Large intestine (tissue), 3 donors: ENCODE measurements around the gene SPACDR. TPM values are rescaled to one million over a fixed set of nuclear protein-coding genes. Genes with fewer than 3 reads are reported as not detected.

Experiments
- DNase-seq, 2 donors: peaks; one replicate each; pipeline versions ENCODE4 v3.0.0 to v3.0.0-alpha.2; 2013
- H3K27ac ChIP-seq: one replicate; pipeline ENCODE4 v1.5.1; 2013; ENCODE audit warnings: low read length
- H3K27me3 ChIP-seq: 2 replicates; pipeline ENCODE4 v1.6.1; 2013; ENCODE audit warnings: low read length; ENCODE audit not compliant: control insufficient read depth, insufficient read depth
- H3K36me3 ChIP-seq: 2 replicates; pipeline ENCODE4 v1.6.1; 2013; ENCODE audit warnings: low read length; ENCODE audit not compliant: control insufficient read depth, insufficient read depth
- H3K4me1 ChIP-seq: one replicate; pipeline ENCODE4 v1.6.1; 2013; ENCODE audit warnings: low read length; ENCODE audit not compliant: control insufficient read depth, insufficient read depth
- H3K4me3 ChIP-seq: one replicate; pipeline ENCODE4 v1.5.1; 2013; ENCODE audit warnings: low read length
- H3K9me3 ChIP-seq: one replicate; pipeline ENCODE4 v1.6.1; 2013; ENCODE audit warnings: mild to moderate bottlenecking, low read depth, low read length, moderate library complexity; ENCODE audit not compliant: control insufficient read depth
- WGBS: methylation state at CpG from one replicate; pipeline ENCODE4 v1.1.5; 2013; ENCODE audit warnings: low lambda C conversion rate; ENCODE audit not compliant: insufficient coverage; 5-methylcytosine and 5-hydroxymethylcytosine counted together
- polyA plus RNA-seq: library from polyadenylated mRNA; unstranded; fragments of 120-200 nt; gene quantifications from one replicate; pipeline ENCODE4 v1.2.1, GENCODE V29; 2013

Gene SPACDR
- polyA plus RNA-seq, 1 donor, result 1.4 TPM

- peaks cover 2% of the 10 kb centered on the region for H3K36me3 ChIP-seq
- DNase-seq, result no peak
- H3K27ac ChIP-seq, result no peak overlapping the region
- no CpG with 5 or more reads among the region's 4 CpGs for WGBS
- peaks cover 4% of the 10 kb centered on the region for H3K9me3 ChIP-seq
- H3K4me3 ChIP-seq, result no peak overlapping the region
- peaks cover 14% of the 10 kb centered on the region for H3K4me1 ChIP-seq
- no peaks in the 10 kb centered on the region for H3K27me3 ChIP-seq
Observed at GRCh38 chr7:100485471-100485876, 21.4 kb upstream of the SPACDR start.

DNA sequence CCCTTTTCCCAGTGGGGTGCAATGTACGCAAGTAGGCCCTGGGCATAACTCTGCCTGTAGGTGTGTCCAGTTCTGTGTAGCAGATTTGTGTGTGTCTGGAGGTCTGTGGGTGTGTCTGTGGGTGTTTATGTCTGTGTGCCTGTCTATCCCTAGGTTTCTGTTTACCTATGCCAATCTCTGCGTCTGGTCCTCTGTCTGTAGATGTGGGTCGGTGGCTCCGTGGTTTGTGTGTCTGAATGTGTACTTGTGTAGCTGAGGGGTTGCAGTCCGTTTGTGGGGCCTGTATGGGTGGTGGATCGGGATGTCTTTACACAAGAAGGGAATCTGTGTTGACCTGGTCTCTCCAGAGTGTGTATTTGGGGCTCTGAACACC, 20.6 kb upstream of the SPACDR start:
- Histone ChIP-seq H3K4me3 (no peak overlapping the region), H3K36me3 (peaks cover 2% of the 10 kb centered on the region), H3K4me1 (peaks cover 15% of the 10 kb centered on the region), H3K27ac (no peak overlapping the region), H3K27me3 (no peaks in the 10 kb centered on the region), H3K9me3 (peaks cover 4% of the 10 kb centered on the region)
- no CpG with 5 or more reads among the region's 6 CpGs for WGBS
- DNase-seq, result no peak

DNA sequence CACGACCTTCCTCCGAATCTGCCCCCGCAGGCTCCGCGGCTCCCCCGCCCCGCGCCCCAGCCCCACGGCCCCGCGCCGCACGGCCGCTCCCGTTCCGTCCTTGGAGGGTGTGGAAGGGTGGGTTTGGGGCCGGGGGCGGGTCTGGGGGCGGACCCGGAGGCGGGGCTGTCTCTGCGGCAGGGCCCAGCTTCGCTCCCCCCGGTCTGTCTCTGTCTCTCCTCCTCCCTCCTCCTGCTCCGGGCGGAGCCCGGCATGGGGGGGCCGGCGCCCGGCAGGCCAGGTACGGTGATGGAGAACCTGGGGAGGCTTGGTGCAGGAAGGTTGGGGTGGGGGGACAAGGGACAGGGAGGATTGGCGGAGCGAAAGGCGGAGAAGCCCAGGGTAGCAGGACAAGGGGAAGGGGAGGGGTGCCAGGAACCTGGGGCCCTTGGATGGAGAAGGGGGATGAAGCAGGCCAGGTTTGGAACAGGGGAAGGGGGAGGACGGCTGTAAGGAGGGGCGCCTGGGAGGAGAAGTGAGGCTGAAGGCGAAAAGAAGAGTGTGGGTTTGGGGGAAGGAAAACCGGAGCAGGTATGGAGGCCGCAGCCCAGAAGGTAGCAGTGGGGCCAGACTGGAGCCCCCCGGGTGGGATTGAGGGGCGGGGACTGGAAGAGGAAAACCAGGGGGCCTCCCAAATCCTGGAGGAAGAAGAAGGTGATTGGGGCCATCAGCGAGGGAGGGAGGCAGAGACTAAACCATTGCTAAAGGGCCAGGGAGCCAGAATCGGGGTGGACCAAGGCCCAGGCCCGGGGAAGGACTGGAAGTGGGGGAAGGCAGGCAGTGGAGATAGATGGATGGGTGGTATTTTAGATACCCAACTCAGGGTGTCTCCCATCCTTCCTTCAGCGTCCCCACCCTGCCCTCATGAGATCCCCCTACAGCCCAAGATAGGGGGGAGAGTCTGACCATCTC, 19.9 kb upstream of the SPACDR start, which contains the start of gene NYAP1:
TSS of gene NYAP1 (plus strand) at position 206 of the 951 bp plus-strand sequence. CDS start 1,385 bp downstream, outside the sequence.
- H3K27ac ChIP-seq, result peak within 1 kb of the TSS; percentile 17
- H3K36me3 ChIP-seq, result peaks cover 2% of the 10 kb centered on the region
- H3K27me3 ChIP-seq, result no peaks in the 10 kb centered on the region
- DNase-seq, result peak; percentile 37 to 66
- H3K4me1 ChIP-seq, result peaks cover 17% of the 10 kb centered on the region
- peaks cover 4% of the 10 kb centered on the region for H3K9me3 ChIP-seq
- WGBS, result 93% methylated on average over 3 of the region's 45 CpGs
- peak within 1 kb of the TSS; percentile 68 for H3K4me3 ChIP-seq

GRCh38 chr7:100483090-100483721, 19.1 kb upstream of the SPACDR start:
- Histone ChIP-seq H3K4me1 (peaks cover 17% of the 10 kb centered on the region), H3K4me3 (peak overlapping the region; percentile 68), H3K27me3 (no peaks in the 10 kb centered on the region), H3K9me3 (peaks cover 2% of the 10 kb centered on the region), H3K27ac (no peak overlapping the region), H3K36me3 (no peaks in the 10 kb centered on the region)
- WGBS, result no CpG with 5 or more reads among the region's 79 CpGs
- DNase-seq, result peak; percentile 61 to 80

DNA sequence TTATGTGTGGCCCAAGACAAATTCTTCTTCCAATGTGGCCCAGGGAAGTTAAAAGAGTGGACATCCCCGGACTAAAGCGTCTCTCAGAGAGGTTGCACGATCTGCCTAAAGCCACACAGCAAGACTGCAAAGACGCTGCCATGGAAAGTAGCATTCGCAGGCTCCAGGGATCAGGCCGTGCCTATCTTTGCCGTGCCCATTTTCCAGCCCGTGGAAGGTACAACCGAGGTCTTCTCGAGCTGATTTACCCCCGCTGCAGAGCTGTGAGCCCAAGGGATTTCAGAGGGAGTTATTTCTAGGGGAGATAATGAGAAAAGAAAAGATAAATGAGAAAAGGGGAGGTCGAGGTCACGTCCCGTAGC, 18.6 kb upstream of the SPACDR start:
- DNase-seq, result no peak
- no CpG with 5 or more reads among the region's 14 CpGs for WGBS
- H3K27me3 ChIP-seq, result no peaks in the 10 kb centered on the region
- no peaks in the 10 kb centered on the region for H3K36me3 ChIP-seq
- H3K27ac ChIP-seq, result no peak overlapping the region
- H3K9me3 ChIP-seq, result no peaks in the 10 kb centered on the region
- H3K4me1 ChIP-seq, result peaks cover 17% of the 10 kb centered on the region
- peak overlapping the region; percentile 68 for H3K4me3 ChIP-seq

DNA sequence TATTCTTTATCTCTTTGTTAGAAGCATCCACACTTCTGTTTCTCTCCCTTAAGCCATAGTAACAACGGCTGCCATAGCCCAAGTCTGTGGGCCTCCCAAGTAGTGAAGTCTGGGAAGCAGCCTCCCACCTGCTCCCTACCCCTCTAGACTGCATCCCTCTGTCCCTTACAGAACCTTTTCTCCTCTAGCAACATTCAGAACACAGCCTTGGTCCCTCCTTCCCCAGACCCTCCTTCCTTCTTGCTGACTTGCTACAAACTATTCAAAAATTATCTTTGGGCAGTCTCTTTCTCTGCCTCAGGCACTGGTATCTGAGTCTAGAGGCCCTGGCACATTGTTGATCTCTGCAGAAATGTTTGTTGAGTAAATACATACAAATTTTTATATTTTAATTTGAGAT, 17.4 kb upstream of the SPACDR start:
- H3K27me3 ChIP-seq, result no peaks in the 10 kb centered on the region
- no peak for DNase-seq
- peaks cover 4% of the 10 kb centered on the region for H3K36me3 ChIP-seq
- no CpG with 5 or more reads among the region's 1 CpG for WGBS
- H3K9me3 ChIP-seq, result no peaks in the 10 kb centered on the region
- H3K4me3 ChIP-seq, result no peak overlapping the region
- H3K4me1 ChIP-seq, result peaks cover 26% of the 10 kb centered on the region
- H3K27ac ChIP-seq, result no peak overlapping the region

DNA sequence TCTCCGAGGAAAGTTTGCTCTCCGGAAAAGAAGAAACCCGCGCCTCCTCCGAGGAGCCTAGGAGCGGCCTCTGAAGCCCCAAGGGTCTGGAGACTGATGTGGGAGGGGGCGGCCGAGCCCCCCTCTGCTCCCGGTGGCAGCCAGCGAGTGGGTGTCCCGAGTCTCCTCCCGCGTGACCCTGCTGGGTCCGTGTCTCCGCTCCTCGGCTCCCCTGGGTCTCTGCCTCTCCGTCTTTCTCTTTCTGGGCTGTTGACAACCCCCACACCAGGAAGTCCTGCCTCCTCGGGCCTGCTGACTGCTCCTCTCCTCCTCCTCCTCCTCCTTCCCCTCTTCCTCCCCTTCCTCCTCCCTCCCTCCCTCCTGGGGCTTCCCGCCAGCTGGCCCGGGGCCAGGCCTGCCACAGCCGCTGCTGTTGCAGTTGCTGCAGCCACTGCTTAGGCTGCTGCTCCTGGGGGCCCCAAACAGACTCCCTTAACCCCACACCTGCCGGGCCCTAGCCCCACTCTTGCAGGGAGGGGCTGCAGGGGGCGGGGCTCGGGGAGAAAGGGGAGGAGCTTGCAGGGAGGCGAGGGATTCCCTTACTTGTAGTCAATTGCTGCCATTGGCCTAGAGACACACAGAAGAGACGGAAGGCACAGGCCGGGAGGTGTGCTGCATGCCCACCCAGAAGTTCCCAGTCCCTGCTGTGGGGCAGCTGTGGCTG, 15.0 kb upstream of the SPACDR start, which contains the start of gene TSC22D4:
TSS of gene TSC22D4 (minus strand) at position 257 of the 703 bp plus-strand sequence. CDS start 1,176 bp downstream, outside the sequence.
- H3K27ac ChIP-seq, result peak within 1 kb of the TSS; percentile 96
- DNase-seq, result peak; percentile 96 to 98
- peak within 1 kb of the TSS; percentile 100 for H3K4me3 ChIP-seq
- H3K4me1 ChIP-seq, result peaks cover 33% of the 10 kb centered on the region
- peaks cover 13% of the 10 kb centered on the region for H3K36me3 ChIP-seq
- no peaks in the 10 kb centered on the region for H3K9me3 ChIP-seq
- WGBS, result no CpG with 5 or more reads among the region's 27 CpGs
- H3K27me3 ChIP-seq, result no peaks in the 10 kb centered on the region

DNA sequence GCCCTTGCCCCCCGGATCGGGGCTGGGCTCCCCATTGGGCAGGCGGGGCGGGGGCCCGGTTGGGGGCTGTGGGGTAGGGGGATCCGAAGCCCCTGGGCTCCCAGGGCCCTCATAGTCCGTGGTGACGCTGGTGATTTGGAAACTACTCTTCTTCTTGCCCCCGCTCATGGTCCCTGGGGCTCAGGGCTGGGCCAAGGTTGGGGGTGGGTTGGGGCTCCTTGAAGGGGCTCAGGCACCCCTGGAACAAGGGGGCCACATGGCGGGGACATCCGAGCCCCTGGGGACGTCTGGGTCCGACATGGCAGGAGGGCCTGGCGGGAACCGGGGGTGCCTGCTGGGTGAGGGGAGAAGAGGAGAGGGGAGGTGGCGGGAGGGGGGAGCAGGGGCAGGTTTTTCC, 13.8 kb upstream of the SPACDR start:
- peaks cover 28% of the 10 kb centered on the region for H3K4me1 ChIP-seq
- H3K36me3 ChIP-seq, result peaks cover 22% of the 10 kb centered on the region
- DNase-seq, result peak in 1 of 2 donors; percentile 47
- peak overlapping the region; percentile 96 for H3K27ac ChIP-seq
- no peaks in the 10 kb centered on the region for H3K27me3 ChIP-seq
- no CpG with 5 or more reads among the region's 16 CpGs for WGBS
- H3K9me3 ChIP-seq, result no peaks in the 10 kb centered on the region
- H3K4me3 ChIP-seq, result peak overlapping the region; percentile 100

GRCh38 chr7:100476903-100477870, 13.1 kb upstream of the SPACDR start:
- H3K4me3 ChIP-seq, result peak overlapping the region; percentile 100
- peaks cover 22% of the 10 kb centered on the region for H3K4me1 ChIP-seq
- H3K36me3 ChIP-seq, result peaks cover 25% of the 10 kb centered on the region
- no peaks in the 10 kb centered on the region for H3K9me3 ChIP-seq
- peak in 1 of 2 donors; percentile 41 for DNase-seq
- WGBS, result no CpG with 5 or more reads among the region's 30 CpGs
- peak overlapping the region; percentile 96 for H3K27ac ChIP-seq
- H3K27me3 ChIP-seq, result no peaks in the 10 kb centered on the region
